HG02840 (cell line): Measurements from ENCODE around the gene SSTR5.

Source experiments
- ATAC-seq: cut with Tn5 transposase; IDR thresholded peaks from one replicate; pipeline ENCODE4 v1.9.1; 2021; ENCODE audit warnings: mild to moderate bottlenecking, moderate library complexity, moderate number of reproducible peaks; ENCODE audit not compliant: unreplicated experiment, low FRiP score

The SSTR5 gene

GRCh38 chr16:1053700-1054368, 18.7 kb upstream of the SSTR5 start:
- ATAC-seq = no peak

GRCh38 chr16:1054660-1055556, 17.6 kb upstream of the SSTR5 start:
- no peak for ATAC-seq

- no peak for ATAC-seq
Measured at GRCh38 chr16:1055557-1055924, 17.0 kb upstream of the SSTR5 start.

GRCh38 chr16:1056196-1056595, 16.4 kb upstream of the SSTR5 start:
- no peak for ATAC-seq

- no peak for ATAC-seq
Measured at GRCh38 chr16:1057252-1057932, 15.2 kb upstream of the SSTR5 start.

GRCh38 chr16:1058216-1058615, 14.3 kb upstream of the SSTR5 start:
- no peak for ATAC-seq

GRCh38 chr16:1059310-1059709, 13.2 kb upstream of the SSTR5 start:
- ATAC-seq = no peak

- ATAC-seq = no peak
Measured at GRCh38 chr16:1060416-1061340, 11.9 kb upstream of the SSTR5 start.

GRCh38 chr16:1061769-1062505, 10.6 kb upstream of the SSTR5 start:
- no peak for ATAC-seq

- no peak for ATAC-seq
Measured at GRCh38 chr16:1062895-1063294, 9.7 kb upstream of the SSTR5 start.

GRCh38 chr16:1063728-1064127, 8.8 kb upstream of the SSTR5 start:
- no peak for ATAC-seq

- no peak for ATAC-seq
Measured at GRCh38 chr16:1065469-1066128, 6.9 kb upstream of the SSTR5 start.

GRCh38 chr16:1066584-1067172, 5.9 kb upstream of the SSTR5 start:
- no peak for ATAC-seq

- no peak for ATAC-seq
Measured at GRCh38 chr16:1067629-1068028, 4.9 kb upstream of the SSTR5 start.

GRCh38 chr16:1068451-1068850, 4.1 kb upstream of the SSTR5 start:
- ATAC-seq = no peak

GRCh38 chr16:1069154-1069553, 3.4 kb upstream of the SSTR5 start:
- no peak for ATAC-seq

GRCh38 chr16:1070084-1070863, 2.3 kb upstream of the SSTR5 start:
- ATAC-seq = no peak

GRCh38 chr16:1070864-1071408, 1.6 kb upstream of the SSTR5 start:
- no peak for ATAC-seq
